Measurements from ENCODE around the gene RAF1. TPM values are rescaled to one million over a fixed set of nuclear protein-coding genes. Genes with fewer than 3 reads are reported as not detected.
"Not testable (repeated sequence)": the region's sequence is repeated elsewhere in the genome, so short reads cannot be mapped to it uniquely, and the experiment has no call there.

The RAF1 gene
- total RNA-seq, 4 donors from 2014 or later = 212 to 346 (median 246) TPM

DNA sequence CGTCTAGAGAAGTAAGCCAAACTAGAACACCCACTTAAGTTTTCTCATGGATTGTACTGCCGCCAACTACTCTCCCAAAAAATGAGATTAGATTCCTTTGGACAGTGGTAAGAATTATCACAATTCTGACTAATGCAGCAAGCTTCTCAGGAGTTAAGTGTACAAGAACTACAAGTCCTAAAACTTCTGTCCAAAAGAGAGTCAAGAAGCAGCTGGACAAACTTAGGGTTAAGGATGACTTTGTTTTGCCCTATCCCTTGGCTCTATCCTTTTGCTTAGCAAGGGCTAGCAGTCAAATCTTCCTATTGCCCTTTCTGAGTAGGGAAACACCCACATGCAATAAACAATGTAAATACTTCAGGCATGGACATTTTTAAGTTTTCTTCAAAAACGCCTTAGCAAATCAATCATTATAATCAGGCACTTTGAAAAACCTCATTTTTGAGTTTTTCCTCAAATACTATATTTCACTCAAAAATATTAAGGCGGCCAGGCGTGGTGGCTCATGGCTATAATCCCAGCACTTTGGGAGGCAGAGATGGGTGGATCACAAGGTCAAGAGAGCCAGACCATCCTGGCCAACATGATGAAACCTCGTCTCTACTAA lies 19.5 kb downstream of the RAF1 start:
- Histone ChIP-seq H3K9me3 (no peaks in the 10 kb centered on the region), H3K4me1 (peaks cover 56 to 62% of the 10 kb centered on the region in 2 donors), H3K27ac (peak overlapping the region; percentile 99 to 100 (median 100)), H3K27me3 (no peaks in the 10 kb centered on the region), H3K36me3 (no peaks in the 10 kb centered on the region), H3K4me3 (no peak overlapping the region)
- DNase-seq (no peak), ATAC-seq (peak in 1 of 2 donors; percentile 41)
- intact Hi-C loops (cut with DNase I; ENCODE audit: low total_unique reads) (no loop called here), in situ Hi-C loops (cut with MboI; ENCODE audit: low sequenced_read_pairs in 4 of 4) (no loop called here)
- no peak for TF ChIP-seq POLR2A (IDR thresholded peaks at IDR 0.05)
- TF ChIP-seq, protein P1, sequence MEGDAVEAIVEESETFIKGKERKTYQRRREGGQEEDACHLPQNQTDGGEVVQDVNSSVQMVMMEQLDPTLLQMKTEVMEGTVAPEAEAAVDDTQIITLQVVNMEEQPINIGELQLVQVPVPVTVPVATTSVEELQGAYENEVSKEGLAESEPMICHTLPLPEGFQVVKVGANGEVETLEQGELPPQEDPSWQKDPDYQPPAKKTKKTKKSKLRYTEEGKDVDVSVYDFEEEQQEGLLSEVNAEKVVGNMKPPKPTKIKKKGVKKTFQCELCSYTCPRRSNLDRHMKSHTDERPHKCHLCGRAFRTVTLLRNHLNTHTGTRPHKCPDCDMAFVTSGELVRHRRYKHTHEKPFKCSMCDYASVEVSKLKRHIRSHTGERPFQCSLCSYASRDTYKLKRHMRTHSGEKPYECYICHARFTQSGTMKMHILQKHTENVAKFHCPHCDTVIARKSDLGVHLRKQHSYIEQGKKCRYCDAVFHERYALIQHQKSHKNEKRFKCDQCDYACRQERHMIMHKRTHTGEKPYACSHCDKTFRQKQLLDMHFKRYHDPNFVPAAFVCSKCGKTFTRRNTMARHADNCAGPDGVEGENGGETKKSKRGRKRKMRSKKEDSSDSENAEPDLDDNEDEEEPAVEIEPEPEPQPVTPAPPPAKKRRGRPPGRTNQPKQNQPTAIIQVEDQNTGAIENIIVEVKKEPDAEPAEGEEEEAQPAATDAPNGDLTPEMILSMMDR (IDR thresholded peaks at IDR 0.05 in 4 of 5, conservative IDR thresholded peaks at IDR 0.05 in 1 of 5) = no peak

DNA sequence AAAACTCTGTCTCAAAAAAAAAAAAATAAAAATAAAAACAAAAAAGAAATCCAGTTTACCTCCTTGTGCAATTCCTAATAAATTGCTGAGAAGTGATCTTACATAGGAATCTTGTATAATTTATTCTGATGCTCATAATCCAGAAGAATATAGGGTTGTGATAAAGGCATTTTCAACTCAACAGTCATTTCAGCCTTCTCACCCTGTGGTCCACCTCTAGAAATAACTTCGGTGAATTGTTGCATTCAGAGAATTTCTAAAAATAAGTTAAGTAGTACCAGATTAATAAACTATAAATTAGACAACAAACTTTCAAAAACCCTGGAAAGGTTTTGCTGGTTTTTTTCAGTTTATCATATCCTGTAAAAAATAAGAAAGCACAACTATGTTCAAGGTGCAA lies 20.2 kb downstream of the RAF1 start:
- TF ChIP-seq POLR2A (IDR thresholded peaks at IDR 0.05) = no peak
- TF ChIP-seq, protein P1 (IDR thresholded peaks at IDR 0.05 in 4 of 5, conservative IDR thresholded peaks at IDR 0.05 in 1 of 5) = no peak
- peak overlapping the region; percentile 99 to 100 (median 100) for H3K27ac ChIP-seq
- no peaks in the 10 kb centered on the region for H3K36me3 ChIP-seq
- H3K9me3 ChIP-seq = no peaks in the 10 kb centered on the region
- peaks cover 53 to 55% of the 10 kb centered on the region in 2 donors for H3K4me1 ChIP-seq
- ATAC-seq (no peak), DNase-seq (no peak)
- intact Hi-C loops (cut with DNase I; ENCODE audit: low total_unique reads) (no loop called here), in situ Hi-C loops (cut with MboI; ENCODE audit: low sequenced_read_pairs in 4 of 4) (no loop called here)
- H3K27me3 ChIP-seq = no peaks in the 10 kb centered on the region
- no peak overlapping the region for H3K4me3 ChIP-seq

GRCh38 chr3:12643010-12643380 lies 20.9 kb downstream of the RAF1 start:
- H3K36me3 ChIP-seq = no peaks in the 10 kb centered on the region
- intact Hi-C loops (cut with DNase I; ENCODE audit: low total_unique reads) (no loop called here), in situ Hi-C loops (cut with MboI; ENCODE audit: low sequenced_read_pairs in 4 of 4) (no loop called here)
- no peaks in the 10 kb centered on the region for H3K9me3 ChIP-seq
- peaks cover 47 to 55% of the 10 kb centered on the region in 2 donors for H3K4me1 ChIP-seq
- TF ChIP-seq, protein P1 (IDR thresholded peaks at IDR 0.05 in 4 of 5, conservative IDR thresholded peaks at IDR 0.05 in 1 of 5) = no peak
- TF ChIP-seq POLR2A (IDR thresholded peaks at IDR 0.05) = no peak
- DNase-seq (no peak), ATAC-seq (no peak)
- H3K4me3 ChIP-seq = no peak overlapping the region
- H3K27ac ChIP-seq = peak overlapping the region; percentile 99 to 100 (median 100)
- H3K27me3 ChIP-seq = no peaks in the 10 kb centered on the region

DNA sequence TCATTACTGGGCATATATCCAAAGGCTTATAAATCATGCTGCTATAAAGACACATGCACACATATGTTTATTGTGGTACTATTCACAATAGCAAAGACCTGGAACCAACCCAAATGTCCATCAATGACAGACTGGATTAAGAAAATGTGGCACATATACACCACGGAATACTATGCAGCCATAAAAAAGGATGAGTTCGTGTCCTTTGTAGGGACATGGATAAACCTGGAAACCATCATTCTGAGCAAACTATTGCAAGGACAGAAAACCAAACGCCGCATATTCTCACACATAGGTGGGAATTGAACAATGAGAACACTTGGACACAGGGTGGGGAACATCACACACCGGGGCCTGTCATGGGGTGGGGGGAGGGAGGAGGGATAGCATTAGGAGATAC lies 23.1 kb downstream of the RAF1 start:
- H3K27ac ChIP-seq = peak overlapping the region in 1 of 4 donors; percentile 100
- DNase-seq; H3K27me3 ChIP-seq; ATAC-seq; H3K9me3 ChIP-seq; H3K4me3 ChIP-seq; in situ Hi-C loops (cut with MboI; ENCODE audit: low sequenced_read_pairs in 4 of 4); H3K36me3 ChIP-seq; intact Hi-C loops (cut with DNase I; ENCODE audit: low total_unique reads): not testable (repeated sequence)
- H3K4me1 ChIP-seq = peaks cover 42 to 46% of the 10 kb centered on the region in 2 donors

DNA sequence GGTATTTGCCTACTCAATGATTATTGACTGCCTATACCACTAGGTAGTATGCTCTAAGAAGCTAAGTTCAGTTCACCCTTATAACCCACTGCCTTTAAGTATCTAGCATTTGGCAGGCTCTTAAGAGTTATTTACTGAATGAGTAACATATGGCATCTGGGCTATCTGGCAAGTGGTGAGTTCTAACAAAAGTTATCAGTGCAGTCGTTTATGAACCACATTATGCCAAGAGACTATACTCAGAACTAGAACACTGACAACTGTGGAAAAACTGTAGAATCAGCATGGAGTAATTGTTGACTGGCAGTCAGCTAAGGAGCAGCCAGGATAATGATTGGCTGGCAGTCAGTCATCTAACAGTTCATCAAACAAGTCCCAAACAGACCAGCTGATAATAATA lies 25.8 kb downstream of the RAF1 start:
- H3K9me3 ChIP-seq = no peaks in the 10 kb centered on the region
- peak overlapping the region; percentile 2 to 70 (median 46) for H3K27ac ChIP-seq
- no peak for DNase-seq
- no peak overlapping the region for H3K4me3 ChIP-seq
- in situ Hi-C loops (cut with MboI; ENCODE audit: low sequenced_read_pairs in 4 of 4) = no loop called here
- ATAC-seq = peak in 1 of 2 donors; percentile 32
- H3K36me3 ChIP-seq = no peaks in the 10 kb centered on the region
- H3K4me1 ChIP-seq = peaks cover 16 to 27% of the 10 kb centered on the region in 2 donors
- intact Hi-C loops (cut with DNase I; ENCODE audit: low total_unique reads) = no loop called here
- no peaks in the 10 kb centered on the region for H3K27me3 ChIP-seq
- no peak for TF ChIP-seq POLR2A (IDR thresholded peaks at IDR 0.05)
- TF ChIP-seq, protein P1 (IDR thresholded peaks at IDR 0.05 in 4 of 5, conservative IDR thresholded peaks at IDR 0.05 in 1 of 5) = no peak
